HepG2 (cell line): ENCODE data around the gene ABCC3. TPM values are rescaled to one million over a fixed set of nuclear protein-coding genes. Genes with fewer than 3 reads are reported as not detected.

Experiments used
- ATAC-seq: fragments of 200-7000 bp; cut with Tn5 transposase; 3 replicates; pipeline ENCODE4 v1.9.1; 2020; ENCODE audit warnings: mild to moderate bottlenecking, moderate library complexity
- BruUV-seq: library from RNA; stranded (reverse); fragments of 400-500 nt; replicated peaks from 2 replicates; lab custom pipeline; 2021; lab: Mats Ljungman, UMichigan
- CTCF ChIA-PET: fragments of 300-600 bp; formaldehyde crosslinking; extraction: SDS; loops from one replicate; lab custom pipeline; 2021; ENCODE audit warnings: low total read pairs, inconsistent platforms, low intra/inter-chr PET ratio; lab: Yijun Ruan, JAX
- POLR2A ChIA-PET: fragments of 350-600 bp; sonication (Branson Sonifier 250); formaldehyde crosslinking; loops from one replicate; lab custom pipeline; 2020; ENCODE audit warnings: antibody characterized with exemption, inconsistent platforms; lab: Yijun Ruan, JAX
- DNase-seq: peaks from one replicate; pipeline ENCODE4 v3.0.0-alpha.2; 2015; ENCODE audit warnings: low spot score
- FAIRE-seq: peaks from 3 replicates; lab custom pipeline; 2011; peaks lifted over from hg19 to GRCh38; lab: Jason Lieb, UNC
- H2AFZ ChIP-seq: one replicate; pipeline ENCODE4 v1.6.1; 2011; ENCODE audit warnings: low read length, inconsistent platforms
- H3K27ac ChIP-seq: fragments of 300-600 bp; 3 replicates; pipeline ENCODE4 v1.8.0; 2011; ENCODE audit warnings: mixed run types, mild to moderate bottlenecking, mixed read lengths, low read length, inconsistent platforms; ENCODE audit not compliant: insufficient read depth; ENCODE audit errors: extremely low read length
- H3K27me3 ChIP-seq, 2 experiments: fragments of 200-600 bp in 1 of 2; 2 replicates in 1 of 2; 3 replicates in 1 of 2; pipeline versions ENCODE4 v1.6.0 to v1.8.0; 2011; ENCODE audit warnings: low read length in 2 of 2, mild to moderate bottlenecking in 2 of 2, moderate library complexity in 2 of 2, inconsistent platforms in 1 of 2; ENCODE audit not compliant: insufficient read depth in 2 of 2, control insufficient read depth in 1 of 2
- H3K36me3 ChIP-seq, 2 experiments: fragments of 200-600 bp in 1 of 2; replicated peaks in 1 of 2; 2 replicates in 1 of 2; 3 replicates in 1 of 2; pipeline versions ENCODE4 v1.5.1 to v1.8.0; 2011; ENCODE audit warnings: low read length in 2 of 2, inconsistent platforms in 1 of 2; ENCODE audit not compliant: insufficient read depth in 2 of 2, control insufficient read depth in 1 of 2
- H3K4me1 ChIP-seq: 2 replicates; pipeline ENCODE4 v1.5.1; 2012; ENCODE audit warnings: low read length, inconsistent platforms; ENCODE audit not compliant: insufficient read depth
- H3K4me2 ChIP-seq: 2 replicates; pipeline ENCODE4 v1.6.0; 2011; ENCODE audit warnings: low read depth, low read length, inconsistent platforms
- H3K4me3 ChIP-seq, 3 experiments: fragments of 200-600 bp in 1 of 3; sonication (generic), shearing (Covaris generic) in 1 of 3; replicated peaks in 1 of 3; 2 replicates each; pipeline ENCODE4 v1.5.1; 2011 to 2016; ENCODE audit warnings: low read length in 3 of 3, inconsistent platforms in 2 of 3, low read depth in 2 of 3, mild to moderate bottlenecking in 2 of 3, control low read depth in 1 of 3, mixed read lengths in 1 of 3; ENCODE audit not compliant: insufficient read depth in 1 of 3
- H3K79me2 ChIP-seq: one replicate; pipeline ENCODE4 v1.6.1; 2011; ENCODE audit warnings: low read length, inconsistent platforms; ENCODE audit not compliant: insufficient read depth
- H3K9ac ChIP-seq: 2 replicates; pipeline ENCODE4 v1.6.0; 2011; ENCODE audit warnings: mild to moderate bottlenecking, low read depth, low read length, inconsistent platforms; ENCODE audit not compliant: insufficient read depth
- H3K9me3 ChIP-seq: 2 replicates; pipeline ENCODE4 v1.5.1; 2012; ENCODE audit warnings: mild to moderate bottlenecking, low read length
- H4K20me1 ChIP-seq: 2 replicates; pipeline ENCODE4 v1.6.0; 2011; ENCODE audit warnings: inconsistent platforms, mild to moderate bottlenecking, low read length, moderate library complexity; ENCODE audit not compliant: insufficient read depth
- BHLHE40 ChIP-seq: IDR thresholded peaks from 2 replicates; pipeline ENCODE4 v1.6.1; 2011; ENCODE audit warnings: low read length, improper control_type of control experiment
- JDP2 ChIP-seq: sonication (generic); formaldehyde crosslinking; IDR thresholded peaks from 2 replicates; pipeline ENCODE4 v1.8.1; 2022; ENCODE audit warnings: missing genetic modification reagents, borderline replicate concordance
- NR0B2 ChIP-seq: sonication (generic); formaldehyde crosslinking; IDR thresholded peaks from 2 replicates; pipeline ENCODE4 v1.4.0; 2020; ENCODE audit warnings: mild to moderate bottlenecking, missing genetic modification reagents
- PTBP1 ChIP-seq: fragments of 200-400 bp; formaldehyde crosslinking; IDR thresholded peaks from 2 replicates; pipeline ENCODE4 v1.6.1; 2018; ENCODE audit warnings: low read length, low read depth; ENCODE audit not compliant: poor library complexity, severe bottlenecking
- SRSF1 ChIP-seq: fragments of 200-400 bp; formaldehyde crosslinking; optimal IDR thresholded peaks from 2 replicates; pipeline ENCODE3; 2017; ENCODE audit warnings: mild to moderate bottlenecking, low read depth, low read length, moderate library complexity
- ZMAT3 ChIP-seq: sonication (generic); formaldehyde crosslinking; conservative IDR thresholded peaks from 2 replicates; pipeline ENCODE4 v1.7.0; 2021; ENCODE audit warnings: missing genetic modification reagents
- ZNF230 ChIP-seq: sonication (generic); formaldehyde crosslinking; IDR thresholded peaks from 2 replicates; pipeline ENCODE4 v1.4.0; 2020; ENCODE audit warnings: mild to moderate bottlenecking, missing genetic modification reagents
- ZNF326 ChIP-seq: sonication (generic); formaldehyde crosslinking; IDR thresholded peaks from 2 replicates; pipeline ENCODE4 v1.4.0; 2020; ENCODE audit warnings: missing genetic modification reagents, borderline replicate concordance
- ZNF549 ChIP-seq: sonication (generic); formaldehyde crosslinking; IDR thresholded peaks from 2 replicates; pipeline ENCODE4 v1.5.0; 2020; ENCODE audit warnings: missing genetic modification reagents
- ZNF788 ChIP-seq: sonication (generic); formaldehyde crosslinking; IDR thresholded peaks from 2 replicates; pipeline ENCODE4 v1.5.0; 2020; ENCODE audit warnings: mild to moderate bottlenecking, missing genetic modification reagents, borderline replicate concordance
- ZNF850 ChIP-seq: sonication (generic); formaldehyde crosslinking; conservative IDR thresholded peaks from 2 replicates; pipeline ENCODE4 v1.9.0; 2021; ENCODE audit warnings: mild to moderate bottlenecking, missing genetic modification reagents
- ZSCAN12 ChIP-seq: sonication (generic); formaldehyde crosslinking; IDR thresholded peaks from 2 replicates; pipeline ENCODE4 v1.9.0; 2021; ENCODE audit warnings: mild to moderate bottlenecking, missing genetic modification reagents
- WGBS: methylation state at CpG from one replicate; pipeline ENCODE4 v1.1.6; 2017; ENCODE audit warnings: low lambda C conversion rate; 5-methylcytosine and 5-hydroxymethylcytosine counted together
- in situ Hi-C: cut with HindIII; loops from 2 replicates; pipeline ENCODE4 v1.10.0; 2017; ENCODE audit warnings: low pct_unique_long_range_greater_than_20kb; ENCODE audit not compliant: extremely low pct_ligation_motif_present
- intact Hi-C: fragments of 100-400 bp; cut with micrococcal nuclease; formaldehyde crosslinking; loops from one replicate; pipeline ENCODE4 v1.10.0; 2022; ENCODE audit not compliant: unreplicated experiment
- polyA plus RNA-seq, 8 experiments: library from polyadenylated mRNA; depleted of rRNA in 3 of 8; stranded (reverse) in 7 of 8; unstranded in 1 of 8; fragments of >200 nt; fragmentation: Illumina TruSeq in 4 of 8; extraction: Trizol in 4 of 8; gene quantifications; 2 replicates each; pipeline versions ENCODE4 v1.2.1 to v1.2.3, GENCODE V29; 2011 to 2016; ENCODE audit warnings: low read depth in 4 of 8, missing spikeins in 1 of 8, mixed read lengths in 1 of 8; ENCODE audit not compliant: insufficient read depth in 1 of 8
- total RNA-seq, 5 experiments: library from RNA; depleted of rRNA; stranded (reverse); fragments of >200 nt; fragmentation: Illumina TruSeq; extraction: Trizol; gene quantifications; 2 replicates each; pipeline ENCODE4 v1.2.3, GENCODE V29; 2016; ENCODE audit warnings: low read depth in 1 of 5
- TF ChIP-seq, protein P1 (sequence below): sonication (generic); formaldehyde crosslinking; IDR thresholded peaks from 2 replicates; pipeline ENCODE4 v1.9.0; 2021; ENCODE audit warnings: missing genetic modification reagents, mild to moderate bottlenecking, borderline replicate concordance
- TF ChIP-seq, protein P2 (sequence below): sonication (generic); formaldehyde crosslinking; conservative IDR thresholded peaks from 2 replicates; pipeline ENCODE4 v1.4.0; 2020; ENCODE audit warnings: missing genetic modification reagents
- TF ChIP-seq, protein P3 (sequence below): sonication (generic); formaldehyde crosslinking; IDR thresholded peaks from 2 replicates; pipeline ENCODE4 v1.5.1; 2020; ENCODE audit warnings: missing genetic modification reagents, mild to moderate bottlenecking, borderline replicate concordance

ABCC3 gene
- total and polyA plus RNA-seq, 2 of the 13 experiments (the other 11 are each of a cell fraction or from before 2014, with no cell fraction given): 25.2 to 50.7 TPM

- CTCF ChIA-PET: no interaction called here
- no TSS peak for BruUV-seq
These were observed 104.4 kb downstream of the ABCC3 start for GRCh38 chr17:50739098-50739497.

More at GRCh38 chr17:50739098-50739497, 104.4 kb downstream of the ABCC3 start:
- ATAC-seq (no peak), DNase-seq (no peak), FAIRE-seq (no peak)
- Histone ChIP-seq H3K4me2 (no peak overlapping the region), H3K9ac (no peak overlapping the region), H4K20me1 (peaks cover 48% of the 10 kb centered on the region), H3K4me3 (no peak overlapping the region), H3K4me1 (peaks cover 8% of the 10 kb centered on the region; the same call in 1 of the 2 replicates), H3K27me3 (no peaks in the 10 kb centered on the region), H2AFZ (no peak overlapping the region), H3K27ac (no peak overlapping the region), H3K36me3 (peaks cover 35 to 72% of the 10 kb centered on the region in 2 experiments), H3K79me2 (peaks cover 74% of the 10 kb centered on the region), H3K9me3 (no peaks in the 10 kb centered on the region)
- WGBS: 55% methylated on average over 2 of the region's 2 CpGs
- POLR2A ChIA-PET: no interaction called here
- in situ Hi-C loops (no loop called here), intact Hi-C loops (no loop called here)
- TF ChIP-seq ZSCAN12 (CRISPR knock-in tag) (no peak), ZNF326 (CRISPR knock-in tag) (no peak), SRSF1 (no peak), NR0B2 (CRISPR knock-in tag) (no peak), BHLHE40 (no peak), ZNF850 (CRISPR knock-in tag) (no peak), ZMAT3 (CRISPR knock-in tag) (no peak), PTBP1 (no peak), ZNF230 (CRISPR knock-in tag) (no peak), ZNF788 (CRISPR knock-in tag) (no peak), JDP2 (no peak), ZNF549 (no peak)
- TF ChIP-seq, protein P1, sequence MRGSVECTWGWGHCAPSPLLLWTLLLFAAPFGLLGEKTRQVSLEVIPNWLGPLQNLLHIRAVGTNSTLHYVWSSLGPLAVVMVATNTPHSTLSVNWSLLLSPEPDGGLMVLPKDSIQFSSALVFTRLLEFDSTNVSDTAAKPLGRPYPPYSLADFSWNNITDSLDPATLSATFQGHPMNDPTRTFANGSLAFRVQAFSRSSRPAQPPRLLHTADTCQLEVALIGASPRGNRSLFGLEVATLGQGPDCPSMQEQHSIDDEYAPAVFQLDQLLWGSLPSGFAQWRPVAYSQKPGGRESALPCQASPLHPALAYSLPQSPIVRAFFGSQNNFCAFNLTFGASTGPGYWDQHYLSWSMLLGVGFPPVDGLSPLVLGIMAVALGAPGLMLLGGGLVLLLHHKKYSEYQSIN (CRISPR knock-in tag): no peak
- TF ChIP-seq, protein P2, sequence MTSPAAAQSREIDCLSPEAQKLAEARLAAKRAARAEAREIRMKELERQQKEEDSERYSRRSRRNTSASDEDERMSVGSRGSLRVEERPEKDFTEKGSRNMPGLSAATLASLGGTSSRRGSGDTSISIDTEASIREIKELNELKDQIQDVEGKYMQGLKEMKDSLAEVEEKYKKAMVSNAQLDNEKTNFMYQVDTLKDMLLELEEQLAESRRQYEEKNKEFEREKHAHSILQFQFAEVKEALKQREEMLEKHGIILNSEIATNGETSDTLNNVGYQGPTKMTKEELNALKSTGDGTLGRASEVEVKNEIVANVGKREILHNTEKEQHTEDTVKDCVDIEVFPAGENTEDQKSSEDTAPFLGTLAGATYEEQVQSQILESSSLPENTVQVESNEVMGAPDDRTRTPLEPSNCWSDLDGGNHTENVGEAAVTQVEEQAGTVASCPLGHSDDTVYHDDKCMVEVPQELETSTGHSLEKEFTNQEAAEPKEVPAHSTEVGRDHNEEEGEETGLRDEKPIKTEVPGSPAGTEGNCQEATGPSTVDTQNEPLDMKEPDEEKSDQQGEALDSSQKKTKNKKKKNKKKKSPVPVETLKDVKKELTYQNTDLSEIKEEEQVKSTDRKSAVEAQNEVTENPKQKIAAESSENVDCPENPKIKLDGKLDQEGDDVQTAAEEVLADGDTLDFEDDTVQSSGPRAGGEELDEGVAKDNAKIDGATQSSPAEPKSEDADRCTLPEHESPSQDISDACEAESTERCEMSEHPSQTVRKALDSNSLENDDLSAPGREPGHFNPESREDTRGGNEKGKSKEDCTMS (CRISPR knock-in tag): no peak
- TF ChIP-seq, protein P3, sequence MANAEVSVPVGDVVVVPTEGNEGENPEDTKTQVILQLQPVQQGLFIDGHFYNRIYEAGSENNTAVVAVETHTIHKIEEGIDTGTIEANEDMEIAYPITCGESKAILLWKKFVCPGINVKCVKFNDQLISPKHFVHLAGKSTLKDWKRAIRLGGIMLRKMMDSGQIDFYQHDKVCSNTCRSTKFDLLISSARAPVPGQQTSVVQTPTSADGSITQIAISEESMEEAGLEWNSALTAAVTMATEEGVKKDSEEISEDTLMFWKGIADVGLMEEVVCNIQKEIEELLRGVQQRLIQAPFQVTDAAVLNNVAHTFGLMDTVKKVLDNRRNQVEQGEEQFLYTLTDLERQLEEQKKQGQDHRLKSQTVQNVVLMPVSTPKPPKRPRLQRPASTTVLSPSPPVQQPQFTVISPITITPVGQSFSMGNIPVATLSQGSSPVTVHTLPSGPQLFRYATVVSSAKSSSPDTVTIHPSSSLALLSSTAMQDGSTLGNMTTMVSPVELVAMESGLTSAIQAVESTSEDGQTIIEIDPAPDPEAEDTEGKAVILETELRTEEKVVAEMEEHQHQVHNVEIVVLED (CRISPR knock-in tag): no peak
